Fibroblast of skin of left biceps (primary cell): Measurements from ENCODE around the gene KLHL17.
"Not testable (repeated sequence)": the region's sequence is repeated elsewhere in the genome, so short reads cannot be mapped to it uniquely, and the experiment has no call there.

Experiments
- DNase-seq, 2 experiments: peaks; one replicate each; pipeline ENCODE4 v3.0.0-alpha.2; 2013; ENCODE audit warnings: low read depth in 2 of 2

The KLHL17 gene

GRCh38 chr1:967466-968343 is 7.3 kb downstream of the KLHL17 start:
- DNase-seq = no peak

GRCh38 chr1:969260-969855 is 9.0 kb downstream of the KLHL17 start:
- no peak for DNase-seq

- no peak for DNase-seq
Observed at GRCh38 chr1:970242-970972, 10.0 kb downstream of the KLHL17 start.

GRCh38 chr1:970973-971730 is 10.8 kb downstream of the KLHL17 start:
- DNase-seq = no peak

GRCh38 chr1:971751-972506 is 11.5 kb downstream of the KLHL17 start:
- DNase-seq = no peak

GRCh38 chr1:972726-973458 is 12.5 kb downstream of the KLHL17 start:
- no peak for DNase-seq

- DNase-seq = no peak
Observed at GRCh38 chr1:973459-974292, 13.3 kb downstream of the KLHL17 start.

GRCh38 chr1:974293-974640 is 13.9 kb downstream of the KLHL17 start:
- no peak for DNase-seq

GRCh38 chr1:974687-975328 is 14.4 kb downstream of the KLHL17 start:
- no peak for DNase-seq

GRCh38 chr1:975365-975764 is 15.0 kb downstream of the KLHL17 start:
- DNase-seq = no peak

GRCh38 chr1:975896-976683 is 15.7 kb downstream of the KLHL17 start:
- DNase-seq = no peak

GRCh38 chr1:976791-977190 is 16.4 kb downstream of the KLHL17 start:
- not testable (repeated sequence) for DNase-seq

- no peak for DNase-seq
Observed at GRCh38 chr1:978069-978834, 17.9 kb downstream of the KLHL17 start.

GRCh38 chr1:978835-979743 is 18.7 kb downstream of the KLHL17 start:
- no peak for DNase-seq

GRCh38 chr1:979744-980072 is 19.3 kb downstream of the KLHL17 start:
- no peak for DNase-seq

GRCh38 chr1:980137-980571 is 19.8 kb downstream of the KLHL17 start:
- DNase-seq = no peak
